Vagina (tissue), 2 donors: ENCODE results near the gene ELAVL4. TPM values are rescaled to one million over a fixed set of nuclear protein-coding genes. Genes with fewer than 3 reads are reported as not detected.

Source experiments
- DNase-seq, 2 donors: peaks; one replicate each; pipeline ENCODE4 v3.0.0-alpha.2; 2017; ENCODE audit errors: extremely low spot score in 2 of 2
- H3K27ac ChIP-seq: fragments of 200-600 bp; sonication (generic); one replicate; pipeline ENCODE4 v1.5.1; 2019
- H3K27me3 ChIP-seq: fragments of 200-600 bp; sonication (generic); one replicate; pipeline ENCODE4 v1.5.1; 2019
- H3K36me3 ChIP-seq, 2 donors: fragments of 200-600 bp; sonication (generic); one replicate each; pipeline ENCODE4 v1.5.1; 2017 to 2019
- H3K4me1 ChIP-seq: fragments of 200-600 bp; sonication (generic); one replicate; pipeline ENCODE4 v1.5.1; 2019
- H3K4me3 ChIP-seq, 2 donors: fragments of 200-600 bp; sonication (generic); 1 replicate in 1 of 2; 2 replicates in 1 of 2; pipeline ENCODE4 v1.5.1; 2016 to 2019
- H3K9me3 ChIP-seq: fragments of 200-600 bp; sonication (generic); one replicate; pipeline ENCODE4 v1.5.1; 2019
- POLR2A ChIP-seq, 2 donors: fragments of 450-650 bp; IDR thresholded peaks; one replicate each; pipeline ENCODE4 v1.6.1; 2017; ENCODE audit warnings: antibody characterized with exemption in 2 of 2, mild to moderate bottlenecking in 2 of 2, moderate library complexity in 2 of 2
- POLR2AphosphoS5 ChIP-seq, 2 donors: sonication (generic); formaldehyde crosslinking; IDR thresholded peaks; one replicate each; pipeline ENCODE4 v1.9.0; 2017; ENCODE audit warnings: antibody characterized with exemption in 2 of 2, mild to moderate bottlenecking in 2 of 2, low read depth in 1 of 2; ENCODE audit not compliant: insufficient read depth in 1 of 2
- intact Hi-C: fragments of 100-400 bp; cut with DNase I; formaldehyde crosslinking; loops from one replicate; pipeline ENCODE4 v1.15.1; 2023
- total RNA-seq: library from RNA; depleted of rRNA; stranded (reverse); fragments of >200 nt; gene quantifications from one replicate; pipeline ENCODE4 v1.2.3, GENCODE V29; 2016
- TF ChIP-seq, protein P1 (sequence below), 3 experiments: fragments of 450-650 bp in 2 of 3; fragments of 200-600 bp in 1 of 3; sonication (generic) in 1 of 3; IDR thresholded peaks; one replicate each; pipeline ENCODE4 v1.5.1; 2017 to 2019; ENCODE audit warnings: antibody characterized with exemption in 3 of 3, mild to moderate bottlenecking in 2 of 3, moderate library complexity in 2 of 3

Gene ELAVL4
- total RNA-seq, 1 donor from 2014 or later = 2.2 TPM

DNA sequence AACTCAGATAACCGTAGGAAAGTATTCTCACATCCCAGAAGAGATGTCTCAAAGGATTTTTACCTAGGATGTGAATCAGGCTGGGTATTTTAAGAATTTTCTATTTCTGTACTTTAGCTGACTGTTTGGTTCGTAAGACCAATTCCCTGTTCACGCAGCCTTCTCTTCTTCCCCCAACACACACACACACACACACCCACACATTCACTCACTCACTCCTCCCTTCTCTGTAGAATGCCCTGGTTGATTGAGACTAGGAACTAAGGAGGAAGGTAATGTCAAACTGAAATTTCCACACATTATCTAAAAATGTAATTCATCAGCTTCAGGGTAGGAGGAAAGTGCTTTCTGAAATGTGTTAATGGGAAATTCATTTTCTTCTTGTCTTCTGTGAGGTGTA is 43.5 kb downstream of the ELAVL4 start:
- no peak for DNase-seq
- H3K9me3 ChIP-seq = no peaks in the 10 kb centered on the region
- no peaks in the 10 kb centered on the region for H3K4me1 ChIP-seq
- H3K4me3 ChIP-seq = no peak overlapping the region
- intact Hi-C loops = no loop called here
- no peak overlapping the region for H3K27ac ChIP-seq
- H3K36me3 ChIP-seq = no peaks in the 10 kb centered on the region
- no peaks in the 10 kb centered on the region for H3K27me3 ChIP-seq
- TF ChIP-seq POLR2A (IDR thresholded peaks at IDR 0.05) (no peak), POLR2AphosphoS5 (IDR thresholded peaks at IDR 0.05; ENCODE audit: insufficient read depth in 1 of 2, low read depth in 1 of 2) (no peak)
- TF ChIP-seq, protein P1, sequence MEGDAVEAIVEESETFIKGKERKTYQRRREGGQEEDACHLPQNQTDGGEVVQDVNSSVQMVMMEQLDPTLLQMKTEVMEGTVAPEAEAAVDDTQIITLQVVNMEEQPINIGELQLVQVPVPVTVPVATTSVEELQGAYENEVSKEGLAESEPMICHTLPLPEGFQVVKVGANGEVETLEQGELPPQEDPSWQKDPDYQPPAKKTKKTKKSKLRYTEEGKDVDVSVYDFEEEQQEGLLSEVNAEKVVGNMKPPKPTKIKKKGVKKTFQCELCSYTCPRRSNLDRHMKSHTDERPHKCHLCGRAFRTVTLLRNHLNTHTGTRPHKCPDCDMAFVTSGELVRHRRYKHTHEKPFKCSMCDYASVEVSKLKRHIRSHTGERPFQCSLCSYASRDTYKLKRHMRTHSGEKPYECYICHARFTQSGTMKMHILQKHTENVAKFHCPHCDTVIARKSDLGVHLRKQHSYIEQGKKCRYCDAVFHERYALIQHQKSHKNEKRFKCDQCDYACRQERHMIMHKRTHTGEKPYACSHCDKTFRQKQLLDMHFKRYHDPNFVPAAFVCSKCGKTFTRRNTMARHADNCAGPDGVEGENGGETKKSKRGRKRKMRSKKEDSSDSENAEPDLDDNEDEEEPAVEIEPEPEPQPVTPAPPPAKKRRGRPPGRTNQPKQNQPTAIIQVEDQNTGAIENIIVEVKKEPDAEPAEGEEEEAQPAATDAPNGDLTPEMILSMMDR (IDR thresholded peaks at IDR 0.05) = no peak

- no peak for DNase-seq
- Histone ChIP-seq H3K4me3 (no peak overlapping the region), H3K36me3 (no peaks in the 10 kb centered on the region), H3K27me3 (no peaks in the 10 kb centered on the region), H3K9me3 (no peaks in the 10 kb centered on the region), H3K4me1 (no peaks in the 10 kb centered on the region), H3K27ac (no peak overlapping the region)
- intact Hi-C loops = no loop called here
- TF ChIP-seq POLR2AphosphoS5 (IDR thresholded peaks at IDR 0.05; ENCODE audit: insufficient read depth in 1 of 2, low read depth in 1 of 2) (no peak), POLR2A (IDR thresholded peaks at IDR 0.05) (no peak)
- TF ChIP-seq, protein P1 (IDR thresholded peaks at IDR 0.05) = no peak
These were observed 46.8 kb downstream of the ELAVL4 start for GRCh38 chr1:50155541-50155940.

- H3K27me3 ChIP-seq = no peaks in the 10 kb centered on the region
- H3K36me3 ChIP-seq = no peaks in the 10 kb centered on the region
- no peak for TF ChIP-seq POLR2AphosphoS5 (IDR thresholded peaks at IDR 0.05; ENCODE audit: insufficient read depth in 1 of 2, low read depth in 1 of 2)
- TF ChIP-seq POLR2A (IDR thresholded peaks at IDR 0.05) = no peak
- TF ChIP-seq, protein P1 (IDR thresholded peaks at IDR 0.05) = no peak
- DNase-seq = no peak
- no peak overlapping the region for H3K27ac ChIP-seq
- no peaks in the 10 kb centered on the region for H3K9me3 ChIP-seq
- H3K4me1 ChIP-seq = no peaks in the 10 kb centered on the region
- intact Hi-C loops = no loop called here
- H3K4me3 ChIP-seq = no peak overlapping the region
These were observed 47.7 kb downstream of the ELAVL4 start for GRCh38 chr1:50156241-50157010.

DNA sequence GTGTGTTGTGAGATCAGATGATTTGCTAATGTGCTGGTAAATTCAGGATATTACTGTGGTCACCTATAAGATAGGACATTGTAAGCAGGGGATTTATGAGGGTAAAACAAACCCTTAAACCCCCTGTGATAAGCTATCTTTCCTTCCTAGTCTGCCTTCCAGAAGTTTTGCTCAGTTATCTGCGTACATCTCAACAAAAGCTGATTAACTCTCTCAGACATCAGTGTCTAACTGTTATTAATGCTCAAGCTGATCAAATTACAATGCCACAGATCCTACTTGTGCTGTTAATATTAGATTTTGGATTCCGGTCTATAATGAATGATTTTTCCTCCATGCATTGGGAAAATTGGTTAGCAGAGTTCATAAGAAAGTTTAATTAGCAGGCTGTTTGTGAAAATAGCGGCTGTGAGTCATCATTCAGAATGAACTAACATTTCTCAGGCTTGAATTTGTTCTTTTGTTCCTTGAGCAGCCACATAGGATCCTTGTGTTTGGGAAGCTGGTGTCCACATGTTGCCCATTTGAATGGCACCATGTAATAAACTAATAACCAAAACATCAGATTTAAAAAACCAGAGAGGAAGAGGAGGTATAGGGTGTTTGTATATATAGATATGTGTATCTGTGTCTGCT is 48.7 kb downstream of the ELAVL4 start:
- H3K27ac ChIP-seq = no peak overlapping the region
- H3K4me3 ChIP-seq = no peak overlapping the region
- no peaks in the 10 kb centered on the region for H3K9me3 ChIP-seq
- no peak for TF ChIP-seq POLR2A (IDR thresholded peaks at IDR 0.05)
- no peak for TF ChIP-seq POLR2AphosphoS5 (IDR thresholded peaks at IDR 0.05; ENCODE audit: insufficient read depth in 1 of 2, low read depth in 1 of 2)
- TF ChIP-seq, protein P1 (IDR thresholded peaks at IDR 0.05) = no peak
- H3K27me3 ChIP-seq = no peaks in the 10 kb centered on the region
- H3K36me3 ChIP-seq = no peaks in the 10 kb centered on the region
- intact Hi-C loops = no loop called here
- H3K4me1 ChIP-seq = no peaks in the 10 kb centered on the region
- DNase-seq = no peak

GRCh38 chr1:50158421-50158820 is 49.7 kb downstream of the ELAVL4 start:
- Histone ChIP-seq H3K4me1 (no peaks in the 10 kb centered on the region), H3K9me3 (no peaks in the 10 kb centered on the region), H3K27ac (no peak overlapping the region), H3K4me3 (no peak overlapping the region), H3K36me3 (no peaks in the 10 kb centered on the region), H3K27me3 (no peaks in the 10 kb centered on the region)
- no peak for TF ChIP-seq POLR2A (IDR thresholded peaks at IDR 0.05)
- TF ChIP-seq, protein P1 (IDR thresholded peaks at IDR 0.05) = no peak
- TF ChIP-seq POLR2AphosphoS5 (IDR thresholded peaks at IDR 0.05; ENCODE audit: insufficient read depth in 1 of 2, low read depth in 1 of 2) = no peak
- intact Hi-C loops = no loop called here
- DNase-seq = no peak
